SKM-1 treated with dmso at 0.1 percent for 144 hours (cell line): Measurements from ENCODE around the gene MROH2B.

ENCODE experiments used
- DNase-seq: peaks from one replicate; lab custom pipeline; 2025; ENCODE audit not compliant: unreplicated experiment; lab: John Stamatoyannopoulos, UW

MROH2B gene

DNA sequence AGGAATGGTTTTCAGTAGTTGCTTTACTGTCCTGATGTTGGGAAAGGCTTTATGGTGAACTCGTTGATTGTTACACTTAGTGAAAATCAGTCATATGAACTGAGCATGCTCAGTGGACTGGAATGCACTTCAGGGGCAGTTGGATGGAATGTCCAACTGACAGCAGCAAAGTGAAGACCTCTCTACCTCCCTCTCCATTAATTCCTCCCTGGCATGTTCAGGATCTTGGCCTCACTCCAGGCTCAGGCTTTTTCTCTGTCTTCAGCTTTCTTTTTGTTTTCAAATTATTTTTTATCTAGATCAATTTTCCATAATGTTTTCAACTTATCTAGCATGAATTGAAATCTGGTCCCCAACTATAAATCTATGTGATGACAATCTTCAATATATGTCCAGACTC lies at the start of gene MROH2B:
MROH2B (minus strand) TSS at position 101 of the 400 bp plus-strand sequence. CDS start 490 bp downstream, outside the sequence.
- no peak for DNase-seq

- DNase-seq = no peak
Measured at GRCh38 chr5:41120600-41120999, 49.5 kb upstream of the MROH2B start.

DNA sequence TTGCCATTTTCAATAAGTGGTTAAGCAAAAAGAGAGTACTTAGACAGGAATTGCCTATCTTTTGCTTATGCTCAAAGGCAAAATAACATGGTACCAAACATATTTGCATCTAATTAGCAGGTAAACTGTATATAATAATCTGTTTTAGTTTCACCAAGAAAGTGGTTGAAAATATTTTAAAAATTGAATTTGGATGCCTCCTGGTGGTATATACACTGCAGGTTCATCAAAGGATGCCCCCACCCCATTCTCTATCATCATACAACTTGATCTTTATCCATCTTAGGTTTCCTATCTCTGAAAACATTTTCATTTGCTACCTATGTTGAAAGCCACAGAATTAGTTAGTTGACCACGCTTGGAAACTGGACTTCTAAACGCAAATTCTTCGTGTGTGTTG lies 47.0 kb upstream of the MROH2B start:
- DNase-seq = no peak

GRCh38 chr5:41115281-41115680 lies 44.1 kb upstream of the MROH2B start:
- no peak for DNase-seq

DNA sequence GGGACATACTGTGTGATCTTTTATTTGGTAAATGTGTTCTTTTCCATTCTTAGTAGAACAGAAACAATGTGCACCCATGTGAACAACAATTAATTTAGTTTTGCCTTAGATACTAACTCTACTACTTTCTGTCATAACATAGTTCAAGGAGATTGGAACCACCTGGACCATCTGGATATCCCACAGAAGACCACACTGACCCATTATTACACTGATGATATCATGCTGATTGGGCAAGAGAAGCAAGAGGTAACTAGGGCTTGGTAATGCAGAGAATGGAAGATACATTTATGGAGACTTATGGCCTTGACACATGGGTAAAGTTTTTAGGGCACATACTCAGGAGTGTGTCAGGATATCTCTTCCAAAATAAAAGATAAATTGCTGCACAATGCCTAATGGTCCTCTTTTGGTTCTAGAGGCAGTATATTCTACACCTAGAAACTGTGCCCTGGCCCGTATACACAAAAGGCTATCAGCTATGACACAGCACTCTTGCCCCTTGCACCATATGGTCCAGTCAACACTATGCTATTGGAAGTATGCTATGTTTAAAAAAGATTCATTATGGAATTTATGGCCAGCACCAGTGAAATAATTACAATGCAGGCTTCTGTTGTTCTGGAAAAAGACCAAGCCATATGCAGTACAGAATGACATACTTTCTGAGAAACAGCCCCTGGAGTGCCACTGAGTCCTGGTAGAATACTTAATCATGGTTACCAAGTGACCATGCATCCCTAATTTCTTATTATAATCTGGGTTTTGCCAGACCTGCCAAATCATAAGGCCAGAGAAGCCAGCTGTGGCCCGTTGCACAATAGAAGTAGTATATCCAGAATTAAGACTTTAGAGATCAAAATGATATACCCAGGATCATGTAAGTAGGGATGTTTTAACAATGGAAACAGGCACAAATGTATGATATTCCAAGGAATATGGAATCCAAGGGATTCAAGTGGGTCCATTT lies 41.6 kb upstream of the MROH2B start:
- DNase-seq = no peak

DNA sequence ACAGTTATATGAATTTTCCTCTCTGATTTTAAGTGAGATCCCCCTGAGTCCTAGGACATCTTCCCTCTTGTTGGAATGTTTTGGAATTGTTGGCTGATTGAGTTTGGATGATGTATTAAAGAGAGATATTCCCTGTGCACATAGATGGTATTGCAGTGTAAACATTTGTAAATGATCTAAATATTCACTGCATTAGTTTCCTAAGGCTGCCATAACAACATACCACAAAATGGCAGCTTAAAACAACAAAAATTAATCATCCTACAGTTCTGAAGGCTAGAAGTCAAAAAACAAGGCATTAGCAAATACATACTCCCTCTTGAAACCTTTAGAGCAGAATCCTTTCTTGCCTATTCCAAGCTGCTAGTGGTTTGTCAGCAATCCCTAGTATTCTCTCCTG lies 38.0 kb upstream of the MROH2B start:
- DNase-seq = no peak

DNA sequence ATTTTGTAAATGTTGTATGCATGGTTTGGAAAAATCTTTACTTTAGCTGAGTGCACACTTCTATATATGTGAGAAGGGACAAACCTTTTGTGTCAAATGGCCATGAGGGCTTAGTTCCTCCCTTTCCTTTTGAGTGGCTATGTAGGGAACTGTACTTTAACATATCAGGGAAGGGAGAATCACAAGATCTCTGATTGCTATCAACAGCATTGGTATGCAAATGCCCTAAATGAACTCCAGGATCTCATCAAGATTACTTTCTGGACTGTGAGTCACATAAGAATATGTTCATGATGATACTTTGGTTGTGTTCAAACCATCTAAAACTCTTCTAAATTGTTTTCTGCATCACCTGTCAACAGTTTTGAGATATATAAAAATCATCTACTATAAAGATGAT lies 31.2 kb upstream of the MROH2B start:
- DNase-seq = no peak

GRCh38 chr5:41097642-41098041 lies 26.5 kb upstream of the MROH2B start:
- DNase-seq = no peak

- no peak for DNase-seq
Measured at GRCh38 chr5:41095324-41096101, 24.4 kb upstream of the MROH2B start.

DNA sequence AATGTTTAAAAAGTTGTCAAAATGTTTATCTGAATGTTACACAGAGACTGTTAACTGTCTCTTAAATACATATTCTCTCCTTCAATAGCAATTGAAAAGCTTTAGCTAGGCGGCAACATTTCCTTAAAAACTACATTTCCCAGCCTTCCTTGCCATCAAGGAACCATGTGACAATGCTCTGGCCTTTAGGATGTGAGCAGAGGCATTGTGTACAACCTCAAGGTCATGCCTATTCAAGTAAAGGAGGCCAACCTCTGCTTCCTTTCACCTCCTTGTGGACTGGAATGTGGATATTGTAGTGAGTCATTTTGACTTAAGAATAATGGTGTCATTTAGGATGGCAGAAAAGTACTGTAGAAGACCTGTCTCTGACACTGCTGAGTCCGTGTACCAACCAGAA lies 23.7 kb upstream of the MROH2B start:
- no peak for DNase-seq

DNA sequence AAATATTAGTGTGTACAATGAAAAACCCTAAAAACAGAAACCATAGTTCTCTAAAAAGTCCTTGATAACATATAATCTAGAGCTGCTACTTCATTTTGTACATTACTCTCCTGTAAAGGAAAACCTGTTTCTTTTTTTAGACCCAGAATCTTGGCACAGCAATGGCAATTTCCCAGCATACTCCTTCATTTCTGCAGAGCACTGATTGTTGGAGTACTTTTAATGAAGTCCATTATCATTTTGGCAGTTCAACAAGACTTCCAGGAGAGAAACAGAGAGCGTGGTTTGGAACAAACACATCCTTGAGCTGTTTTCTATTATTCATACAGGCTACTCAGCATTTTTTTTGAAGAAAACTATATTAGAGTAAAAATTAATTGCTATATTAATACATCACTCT lies 22.7 kb upstream of the MROH2B start:
- no peak for DNase-seq

GRCh38 chr5:41087461-41087860 lies 16.3 kb upstream of the MROH2B start:
- no peak for DNase-seq

GRCh38 chr5:41083306-41083705 lies 12.2 kb upstream of the MROH2B start:
- no peak for DNase-seq

DNA sequence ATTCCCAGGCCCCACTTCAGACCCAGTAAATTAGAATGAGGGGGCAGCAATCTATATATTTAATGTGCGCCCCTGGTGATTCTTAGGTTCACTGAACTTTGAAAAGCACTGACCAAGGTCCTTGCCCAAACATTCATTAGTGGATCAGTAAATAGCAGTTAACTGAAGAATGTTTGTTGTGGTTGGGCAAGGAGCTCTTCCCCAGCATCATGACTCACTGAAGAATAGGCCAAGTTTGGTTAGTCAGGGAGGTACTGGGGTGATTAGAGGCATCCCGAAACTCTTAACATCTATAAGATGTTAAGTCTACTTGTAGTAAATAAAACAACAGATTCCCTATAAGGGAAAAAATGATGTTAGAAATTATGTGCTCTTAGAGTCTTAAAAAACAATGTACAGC lies 833 bp upstream of the MROH2B start:
- no peak for DNase-seq

DNA sequence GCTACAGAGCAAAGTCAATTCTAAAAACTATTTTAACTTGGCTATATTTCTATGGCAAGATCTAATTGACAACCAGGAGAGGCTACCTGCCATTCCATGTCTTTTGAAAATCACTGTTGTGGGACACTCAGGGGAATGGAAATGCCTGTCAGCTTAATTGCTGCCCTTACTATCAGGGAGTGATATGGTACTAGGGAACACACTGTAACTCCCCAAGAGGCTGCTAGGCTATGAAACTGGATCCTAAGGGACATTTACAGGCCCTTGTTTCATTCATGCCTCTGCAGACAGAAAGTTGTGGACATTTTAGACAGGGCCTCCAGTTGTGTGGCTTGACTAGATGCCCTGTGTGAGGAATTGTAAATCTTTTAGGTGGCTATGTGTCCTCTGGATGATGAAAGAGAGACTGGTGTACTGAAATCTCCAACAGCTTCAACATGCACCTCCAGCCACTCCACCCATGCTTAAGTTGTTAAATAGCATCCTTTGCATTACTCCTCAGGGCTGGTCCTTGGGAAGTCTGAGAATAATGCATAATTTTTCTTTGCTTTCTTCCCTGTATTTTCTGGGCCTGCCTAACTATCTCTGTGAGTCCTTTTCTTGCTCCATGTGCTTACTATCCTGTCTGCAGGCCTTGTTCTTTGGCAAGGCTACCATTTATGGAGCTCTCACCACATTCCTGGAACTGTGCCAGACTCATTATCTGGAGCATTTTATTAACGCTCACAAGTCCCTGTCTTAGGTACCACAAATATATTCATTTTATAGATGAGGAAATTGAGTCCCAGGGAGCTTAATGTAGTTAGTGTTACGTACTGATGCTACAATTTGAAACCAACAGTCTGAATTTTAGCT lies 3.2 kb downstream of the MROH2B start:
- DNase-seq = no peak

DNA sequence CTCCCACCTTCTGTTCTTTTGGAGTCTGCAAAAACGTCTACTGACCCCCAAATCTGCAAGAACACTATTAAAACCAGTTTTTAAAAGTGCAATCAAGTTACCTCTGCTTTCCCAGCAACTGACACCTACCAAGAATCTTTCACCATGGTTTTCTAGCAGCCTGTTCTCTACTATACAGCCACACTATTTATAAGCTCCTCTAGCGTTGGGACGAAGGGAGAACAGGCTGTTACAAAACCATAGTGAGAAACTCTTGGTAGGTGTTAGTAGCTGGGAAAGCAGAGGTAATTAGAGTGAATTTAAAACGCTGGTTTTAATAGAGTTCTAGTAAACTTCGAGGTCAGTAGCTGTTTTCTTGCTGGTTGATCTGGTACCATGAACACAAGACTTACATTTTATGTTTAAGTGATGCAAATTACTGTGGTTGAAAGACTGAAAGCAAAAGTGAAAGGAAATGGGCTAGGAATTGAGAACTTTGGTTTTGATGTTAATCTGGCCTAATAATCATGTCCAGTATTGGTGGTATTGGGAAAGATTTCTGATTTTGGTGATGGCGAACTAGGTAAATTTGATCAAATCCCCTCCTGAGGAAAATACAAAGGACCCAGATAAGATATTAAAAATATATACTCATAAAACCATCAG lies 5.3 kb downstream of the MROH2B start:
- no peak for DNase-seq

- DNase-seq = no peak
Measured at GRCh38 chr5:41057940-41058339, 13.2 kb downstream of the MROH2B start.

- no peak for DNase-seq
Measured at GRCh38 chr5:41057231-41057630, 13.9 kb downstream of the MROH2B start.

DNA sequence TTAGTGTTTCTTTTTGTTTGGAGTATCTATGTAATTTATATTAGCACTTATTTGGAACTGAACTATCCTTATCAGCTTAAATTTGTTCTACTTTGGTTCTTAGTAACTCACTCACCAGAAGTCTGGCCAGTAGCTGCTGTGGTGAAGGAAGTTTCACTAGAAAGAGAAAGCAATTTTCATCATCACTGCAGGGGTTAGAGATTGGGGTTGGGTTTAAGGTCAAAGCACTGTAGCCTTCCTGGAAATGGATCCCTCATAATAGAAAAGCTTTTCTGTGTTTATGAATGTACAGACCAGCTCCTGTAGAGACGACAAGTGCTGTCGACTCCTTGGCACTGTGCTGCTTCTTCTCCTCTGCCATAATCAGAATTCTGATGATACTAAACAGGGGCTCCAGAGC lies 22.2 kb downstream of the MROH2B start:
- no peak for DNase-seq

DNA sequence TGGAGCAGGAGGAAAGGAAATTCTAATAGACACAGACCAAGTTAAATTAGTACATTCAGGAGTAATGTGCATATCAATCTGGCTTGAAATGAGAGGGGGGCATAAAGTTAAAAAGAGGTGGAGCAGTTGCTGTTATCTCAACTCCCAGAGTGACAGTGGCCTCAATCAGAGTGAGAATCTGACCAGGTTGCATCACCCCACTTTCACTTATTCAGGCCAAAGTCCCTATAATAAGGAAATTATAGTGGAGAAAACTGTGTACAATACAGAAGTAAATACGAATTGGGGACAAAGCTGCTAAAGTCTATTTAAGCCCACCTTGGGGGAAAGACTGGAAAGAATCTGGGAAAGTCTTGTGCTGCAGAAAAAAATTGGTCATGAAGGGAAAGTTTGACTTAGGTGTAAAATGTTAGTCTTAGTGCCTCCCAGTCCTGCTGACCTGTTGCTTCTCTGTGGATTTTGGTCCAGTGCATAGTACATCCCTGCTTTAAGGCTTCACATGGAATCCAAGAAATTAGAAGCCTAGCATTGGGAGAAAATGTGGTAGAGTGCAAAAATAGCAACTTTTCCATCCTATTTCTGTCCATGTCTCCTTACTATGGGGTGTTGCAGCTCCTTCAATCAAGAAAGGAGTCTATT lies 27.9 kb downstream of the MROH2B start:
- no peak for DNase-seq
